ENCODE results near the gene BSG.

DNA sequence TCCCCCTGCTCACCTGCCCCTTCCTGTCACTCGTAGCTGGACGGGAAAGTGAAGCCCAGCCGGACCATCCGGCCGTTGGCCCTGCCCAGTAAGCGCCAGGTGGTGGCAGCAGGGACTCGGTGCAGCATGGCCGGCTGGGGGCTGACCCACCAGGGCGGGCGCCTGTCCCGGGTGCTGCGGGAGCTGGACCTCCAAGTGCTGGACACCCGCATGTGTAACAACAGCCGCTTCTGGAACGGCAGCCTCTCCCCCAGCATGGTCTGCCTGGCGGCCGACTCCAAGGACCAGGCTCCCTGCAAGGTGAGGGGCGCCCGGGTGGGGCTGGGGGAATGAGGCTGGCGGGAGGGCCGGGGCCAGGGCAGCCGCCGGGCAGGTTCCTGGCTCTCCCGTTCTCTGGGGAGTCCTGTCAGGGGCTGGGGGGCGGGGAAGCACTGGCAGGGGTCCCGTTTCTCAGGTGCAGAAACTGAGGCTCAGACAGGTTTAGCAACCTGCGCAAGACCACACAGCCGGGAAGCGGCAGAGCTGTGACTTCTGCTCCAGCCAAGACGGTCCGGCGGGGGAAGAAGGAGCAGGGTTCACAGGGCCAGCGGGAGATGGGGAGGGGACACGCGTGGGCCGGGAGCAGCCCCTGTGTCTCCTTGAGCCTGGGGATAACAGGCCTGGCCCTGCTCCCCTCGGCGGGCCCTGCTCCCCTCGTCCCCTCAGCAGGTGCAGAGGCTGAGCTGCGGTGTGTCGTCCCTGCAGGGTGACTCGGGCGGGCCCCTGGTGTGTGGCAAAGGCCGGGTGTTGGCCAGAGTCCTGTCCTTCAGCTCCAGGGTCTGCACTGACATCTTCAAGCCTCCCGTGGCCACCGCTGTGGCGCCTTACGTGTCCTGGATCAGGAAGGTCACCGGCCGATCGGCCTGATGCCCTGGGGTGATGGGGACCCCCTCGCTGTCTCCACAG is 23.2 kb upstream of the BSG start:
- TF ChIP-seq CTCF (IDR thresholded peaks at IDR 0.05) (no peak), EZH2 (IDR thresholded peaks at IDR 0.05) (no peak), EZH2phosphoT487 (IDR thresholded peaks at IDR 0.05) (no peak)
